K562 (cell line): Measurements from ENCODE around the gene BACE2. TPM values are rescaled to one million over a fixed set of nuclear protein-coding genes. Genes with fewer than 3 reads are reported as not detected.

Source experiments
- DPF2 ChIP-seq: fragments of 450-650 bp; IDR thresholded peaks from 2 replicates; pipeline ENCODE4 v1.6.1; 2016
- RAD21 ChIP-seq, 2 experiments: fragments of 250-450 bp in 1 of 2; fragments of 450-650 bp in 1 of 2; sonication (Bioruptor Pico) in 1 of 2; formaldehyde crosslinking in 1 of 2; IDR thresholded peaks in 1 of 2; conservative IDR thresholded peaks in 1 of 2; 2 replicates each; pipeline versions ENCODE4 v1.4.0 to v1.8.0; 2020 to 2022; ENCODE audit warnings: mild to moderate bottlenecking in 2 of 2, moderate library complexity in 1 of 2
- RBM15 ChIP-seq: fragments of 200-400 bp; formaldehyde crosslinking; IDR thresholded peaks from 2 replicates; pipeline ENCODE4 v1.6.1; 2018; ENCODE audit warnings: mild to moderate bottlenecking, low read length, moderate library complexity; ENCODE audit not compliant: insufficient read depth
- RNF2 ChIP-seq: sonication (generic); IDR thresholded peaks from 2 replicates; pipeline ENCODE4 v1.6.1; 2016
- RUNX1 ChIP-seq: sonication (generic); IDR thresholded peaks from 2 replicates; pipeline ENCODE4 v1.6.1; 2016; ENCODE audit warnings: antibody characterized with exemption, low read depth
- SMC3 ChIP-seq: conservative IDR thresholded peaks from 2 replicates; pipeline ENCODE4 v1.6.1; 2011; ENCODE audit warnings: low read depth, low read length, improper control_type of control experiment; ENCODE audit not compliant: insufficient read depth
- ZNF699 ChIP-seq: fragments of 250-450 bp; sonication (Bioruptor Pico); IDR thresholded peaks from 2 replicates; pipeline ENCODE4 v1.8.0; 2021; ENCODE audit warnings: mild to moderate bottlenecking, moderate library complexity; ENCODE audit not compliant: insufficient replicate concordance
- polyA plus RNA-seq, 8 experiments: library from polyadenylated mRNA; depleted of rRNA in 4 of 8; stranded (reverse) in 5 of 8; unstranded in 3 of 8; fragments of >200 nt; fragmentation: Nextera tagmentation in 2 of 8; fragmentation: Illumina TruSeq in 1 of 8; extraction: Ambion mirVana in 2 of 8; extraction: Trizol in 1 of 8; gene quantifications; 2 replicates each; pipeline versions ENCODE4 v1.2.1 to v1.2.3, GENCODE V29; 2011 to 2014; ENCODE audit warnings: inconsistent platforms in 1 of 8, missing spikeins in 1 of 8
- total RNA-seq, 7 experiments: library from RNA; depleted of rRNA in 6 of 7; stranded (reverse); fragments of >200 nt in 6 of 7; fragmentation: Illumina TruSeq in 2 of 7; extraction: Trizol in 2 of 7; gene quantifications; 2 replicates each; pipeline versions ENCODE4 v1.2.1 to v1.2.3, GENCODE V29; 2011 to 2021; ENCODE audit warnings: low replicate concordance in 1 of 7
- TF ChIP-seq, protein P1 (sequence below): fragments of 250-450 bp; sonication (Bioruptor Pico); IDR thresholded peaks from 2 replicates; pipeline ENCODE4 v1.5.0; 2022; ENCODE audit warnings: mild to moderate bottlenecking
- TF ChIP-seq, protein P2 (sequence below): fragments of 150-350 bp; conservative IDR thresholded peaks from 2 replicates; pipeline ENCODE4 v1.6.1; 2014; ENCODE audit warnings: low read length
- TF ChIP-seq, protein P3 (sequence below), 3 experiments: IDR thresholded peaks in 2 of 3; conservative IDR thresholded peaks in 1 of 3; 2 replicates each; pipeline ENCODE4 v1.5.1; 2011 to 2012; ENCODE audit warnings: low read length in 3 of 3, mild to moderate bottlenecking in 3 of 3, control low read depth in 2 of 3, improper control_type of control experiment in 1 of 3, inconsistent platforms in 1 of 3, low read depth in 1 of 3, mixed read lengths in 1 of 3, moderate library complexity in 1 of 3; ENCODE audit not compliant: insufficient read depth in 2 of 3
- TF ChIP-seq, protein P4 (sequence below): fragments of 450-650 bp; formaldehyde crosslinking; IDR thresholded peaks from 2 replicates; pipeline ENCODE4 v1.4.0; 2020; ENCODE audit warnings: mild to moderate bottlenecking

BACE2 gene
- total and polyA plus RNA-seq, 9 of the 15 experiments (the other 6 are each of a cell fraction or from before 2014, with no cell fraction given): 0.05 to 0.24 (median 0.15) TPM; not detected in 2

DNA sequence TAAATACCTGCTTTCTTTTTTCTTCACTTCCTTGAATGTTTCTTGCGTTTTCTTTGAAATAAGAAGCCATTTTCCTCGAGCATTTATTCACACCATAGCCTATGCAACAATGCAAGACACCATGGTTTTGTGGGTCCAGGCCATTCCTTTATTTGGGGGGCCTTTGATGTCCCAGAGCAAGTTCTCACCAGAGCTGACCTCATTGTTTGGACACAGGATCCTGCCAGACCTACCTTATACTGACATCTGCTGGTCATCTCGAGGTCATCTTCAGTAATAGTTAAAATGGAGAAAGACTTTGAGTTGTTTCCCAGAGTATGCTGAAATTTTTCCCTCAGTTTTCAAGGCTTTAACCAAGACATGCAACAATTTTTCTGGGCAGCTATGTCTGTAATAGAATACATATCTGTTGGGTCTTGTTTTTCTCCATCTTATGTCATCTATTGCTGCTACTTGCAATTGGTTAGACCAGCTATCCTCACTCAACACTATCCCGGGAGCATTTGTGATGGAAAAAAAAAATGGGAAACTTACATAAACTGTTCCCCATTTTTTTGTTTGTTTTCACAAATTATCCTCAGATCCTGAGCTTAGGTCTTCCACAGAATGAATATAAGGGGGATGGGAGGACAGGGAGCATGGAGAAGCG is 34.0 kb upstream of the BACE2 start (continued):
- TF ChIP-seq, protein P1, sequence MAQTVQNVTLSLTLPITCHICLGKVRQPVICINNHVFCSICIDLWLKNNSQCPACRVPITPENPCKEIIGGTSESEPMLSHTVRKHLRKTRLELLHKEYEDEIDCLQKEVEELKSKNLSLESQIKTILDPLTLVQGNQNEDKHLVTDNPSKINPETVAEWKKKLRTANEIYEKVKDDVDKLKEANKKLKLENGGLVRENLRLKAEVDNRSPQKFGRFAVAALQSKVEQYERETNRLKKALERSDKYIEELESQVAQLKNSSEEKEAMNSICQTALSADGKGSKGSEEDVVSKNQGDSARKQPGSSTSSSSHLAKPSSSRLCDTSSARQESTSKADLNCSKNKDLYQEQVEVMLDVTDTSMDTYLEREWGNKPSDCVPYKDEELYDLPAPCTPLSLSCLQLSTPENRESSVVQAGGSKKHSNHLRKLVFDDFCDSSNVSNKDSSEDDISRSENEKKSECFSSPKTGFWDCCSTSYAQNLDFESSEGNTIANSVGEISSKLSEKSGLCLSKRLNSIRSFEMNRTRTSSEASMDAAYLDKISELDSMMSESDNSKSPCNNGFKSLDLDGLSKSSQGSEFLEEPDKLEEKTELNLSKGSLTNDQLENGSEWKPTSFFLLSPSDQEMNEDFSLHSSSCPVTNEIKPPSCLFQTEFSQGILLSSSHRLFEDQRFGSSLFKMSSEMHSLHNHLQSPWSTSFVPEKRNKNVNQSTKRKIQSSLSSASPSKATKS: no peak
- TF ChIP-seq RBM15 (no peak), RAD21 (CRISPR knock-in tag; conservative IDR thresholded peaks at IDR 0.05 in 1 of 2, IDR thresholded peaks at IDR 0.05 in 1 of 2) (peak in 1 of 2 experiments; percentile 44; a peak in 3 of 4 replicates), DPF2 (no peak), RUNX1 (no peak), RNF2 (no peak), SMC3 (peak; percentile 40; the same call in 1 of the 2 replicates), ZNF699 (no peak)
- TF ChIP-seq, protein P2, sequence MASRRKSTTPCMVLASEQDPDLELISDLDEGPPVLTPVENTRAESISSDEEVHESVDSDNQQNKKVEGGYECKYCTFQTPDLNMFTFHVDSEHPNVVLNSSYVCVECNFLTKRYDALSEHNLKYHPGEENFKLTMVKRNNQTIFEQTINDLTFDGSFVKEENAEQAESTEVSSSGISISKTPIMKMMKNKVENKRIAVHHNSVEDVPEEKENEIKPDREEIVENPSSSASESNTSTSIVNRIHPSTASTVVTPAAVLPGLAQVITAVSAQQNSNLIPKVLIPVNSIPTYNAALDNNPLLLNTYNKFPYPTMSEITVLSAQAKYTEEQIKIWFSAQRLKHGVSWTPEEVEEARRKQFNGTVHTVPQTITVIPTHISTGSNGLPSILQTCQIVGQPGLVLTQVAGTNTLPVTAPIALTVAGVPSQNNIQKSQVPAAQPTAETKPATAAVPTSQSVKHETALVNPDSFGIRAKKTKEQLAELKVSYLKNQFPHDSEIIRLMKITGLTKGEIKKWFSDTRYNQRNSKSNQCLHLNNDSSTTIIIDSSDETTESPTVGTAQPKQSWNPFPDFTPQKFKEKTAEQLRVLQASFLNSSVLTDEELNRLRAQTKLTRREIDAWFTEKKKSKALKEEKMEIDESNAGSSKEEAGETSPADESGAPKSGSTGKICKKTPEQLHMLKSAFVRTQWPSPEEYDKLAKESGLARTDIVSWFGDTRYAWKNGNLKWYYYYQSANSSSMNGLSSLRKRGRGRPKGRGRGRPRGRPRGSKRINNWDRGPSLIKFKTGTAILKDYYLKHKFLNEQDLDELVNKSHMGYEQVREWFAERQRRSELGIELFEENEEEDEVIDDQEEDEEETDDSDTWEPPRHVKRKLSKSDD: no peak
- TF ChIP-seq, protein P3, sequence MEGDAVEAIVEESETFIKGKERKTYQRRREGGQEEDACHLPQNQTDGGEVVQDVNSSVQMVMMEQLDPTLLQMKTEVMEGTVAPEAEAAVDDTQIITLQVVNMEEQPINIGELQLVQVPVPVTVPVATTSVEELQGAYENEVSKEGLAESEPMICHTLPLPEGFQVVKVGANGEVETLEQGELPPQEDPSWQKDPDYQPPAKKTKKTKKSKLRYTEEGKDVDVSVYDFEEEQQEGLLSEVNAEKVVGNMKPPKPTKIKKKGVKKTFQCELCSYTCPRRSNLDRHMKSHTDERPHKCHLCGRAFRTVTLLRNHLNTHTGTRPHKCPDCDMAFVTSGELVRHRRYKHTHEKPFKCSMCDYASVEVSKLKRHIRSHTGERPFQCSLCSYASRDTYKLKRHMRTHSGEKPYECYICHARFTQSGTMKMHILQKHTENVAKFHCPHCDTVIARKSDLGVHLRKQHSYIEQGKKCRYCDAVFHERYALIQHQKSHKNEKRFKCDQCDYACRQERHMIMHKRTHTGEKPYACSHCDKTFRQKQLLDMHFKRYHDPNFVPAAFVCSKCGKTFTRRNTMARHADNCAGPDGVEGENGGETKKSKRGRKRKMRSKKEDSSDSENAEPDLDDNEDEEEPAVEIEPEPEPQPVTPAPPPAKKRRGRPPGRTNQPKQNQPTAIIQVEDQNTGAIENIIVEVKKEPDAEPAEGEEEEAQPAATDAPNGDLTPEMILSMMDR (IDR thresholded peaks at IDR 0.05 in 2 of 3, conservative IDR thresholded peaks at IDR 0.05 in 1 of 3; ENCODE audit: insufficient read depth in 2 of 3, low read depth in 1 of 3, low read length in 3 of 3): peak; percentile 39 to 68 (median 61); a peak in 5 of 6 replicates
- TF ChIP-seq, protein P4, sequence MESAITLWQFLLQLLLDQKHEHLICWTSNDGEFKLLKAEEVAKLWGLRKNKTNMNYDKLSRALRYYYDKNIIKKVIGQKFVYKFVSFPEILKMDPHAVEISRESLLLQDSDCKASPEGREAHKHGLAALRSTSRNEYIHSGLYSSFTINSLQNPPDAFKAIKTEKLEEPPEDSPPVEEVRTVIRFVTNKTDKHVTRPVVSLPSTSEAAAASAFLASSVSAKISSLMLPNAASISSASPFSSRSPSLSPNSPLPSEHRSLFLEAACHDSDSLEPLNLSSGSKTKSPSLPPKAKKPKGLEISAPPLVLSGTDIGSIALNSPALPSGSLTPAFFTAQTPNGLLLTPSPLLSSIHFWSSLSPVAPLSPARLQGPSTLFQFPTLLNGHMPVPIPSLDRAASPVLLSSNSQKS: no peak
